NB4 (cell line): ENCODE data around the gene EHMT2.

Experiments used
- POLR2A ChIP-seq: IDR thresholded peaks from 2 replicates; pipeline ENCODE4 v1.6.1; 2011; ENCODE audit warnings: mild to moderate bottlenecking; ENCODE audit not compliant: insufficient read length; ENCODE audit errors: extremely low read depth
- TF ChIP-seq, protein P1 (sequence below): IDR thresholded peaks from one replicate; pipeline ENCODE4 v1.5.1; 2012; ENCODE audit warnings: low read depth, low read length
- TF ChIP-seq, protein P2 (sequence below): IDR thresholded peaks from 2 replicates; pipeline ENCODE4 v1.6.1; 2011; ENCODE audit warnings: low read depth, low read length

DNA sequence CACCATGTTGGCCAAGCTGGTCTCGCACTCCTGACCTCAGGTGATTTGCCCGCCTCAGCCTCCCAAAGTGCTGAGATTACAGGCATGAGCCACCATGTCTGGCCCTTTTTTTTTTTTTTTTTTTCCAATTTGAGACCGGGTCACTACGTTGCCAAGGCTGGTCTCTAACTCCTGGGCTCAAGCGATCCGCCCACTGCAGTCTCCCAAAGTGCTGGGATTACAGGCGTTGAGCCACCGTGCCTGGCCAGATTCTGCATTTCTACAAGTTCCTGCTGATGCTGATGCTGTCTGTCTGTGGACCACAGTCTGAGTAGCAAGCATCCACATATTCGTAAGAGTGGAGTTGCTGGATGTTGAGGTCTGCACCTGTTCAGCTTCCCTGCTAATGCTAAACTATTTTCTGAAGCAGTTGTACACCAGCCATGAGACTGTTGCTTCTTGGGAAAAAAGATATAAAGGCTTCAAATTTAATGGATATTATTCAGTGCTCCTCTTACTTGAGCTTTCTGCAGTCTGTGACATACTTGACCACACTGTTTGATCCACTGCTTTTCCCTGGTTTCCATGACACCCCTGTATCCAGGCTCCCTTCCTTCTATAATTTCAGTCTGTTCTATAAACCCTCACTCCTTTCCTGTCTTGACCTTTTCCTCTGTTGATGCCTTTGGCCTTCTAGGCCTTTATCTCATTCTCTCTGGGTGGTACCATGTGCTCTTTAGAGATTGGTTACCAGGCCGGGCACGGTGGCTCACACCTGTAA lies 14.5 kb upstream of the EHMT2 start:
- TF ChIP-seq, protein P1, sequence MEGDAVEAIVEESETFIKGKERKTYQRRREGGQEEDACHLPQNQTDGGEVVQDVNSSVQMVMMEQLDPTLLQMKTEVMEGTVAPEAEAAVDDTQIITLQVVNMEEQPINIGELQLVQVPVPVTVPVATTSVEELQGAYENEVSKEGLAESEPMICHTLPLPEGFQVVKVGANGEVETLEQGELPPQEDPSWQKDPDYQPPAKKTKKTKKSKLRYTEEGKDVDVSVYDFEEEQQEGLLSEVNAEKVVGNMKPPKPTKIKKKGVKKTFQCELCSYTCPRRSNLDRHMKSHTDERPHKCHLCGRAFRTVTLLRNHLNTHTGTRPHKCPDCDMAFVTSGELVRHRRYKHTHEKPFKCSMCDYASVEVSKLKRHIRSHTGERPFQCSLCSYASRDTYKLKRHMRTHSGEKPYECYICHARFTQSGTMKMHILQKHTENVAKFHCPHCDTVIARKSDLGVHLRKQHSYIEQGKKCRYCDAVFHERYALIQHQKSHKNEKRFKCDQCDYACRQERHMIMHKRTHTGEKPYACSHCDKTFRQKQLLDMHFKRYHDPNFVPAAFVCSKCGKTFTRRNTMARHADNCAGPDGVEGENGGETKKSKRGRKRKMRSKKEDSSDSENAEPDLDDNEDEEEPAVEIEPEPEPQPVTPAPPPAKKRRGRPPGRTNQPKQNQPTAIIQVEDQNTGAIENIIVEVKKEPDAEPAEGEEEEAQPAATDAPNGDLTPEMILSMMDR = no peak
- TF ChIP-seq POLR2A = no peak
- TF ChIP-seq, protein P2, sequence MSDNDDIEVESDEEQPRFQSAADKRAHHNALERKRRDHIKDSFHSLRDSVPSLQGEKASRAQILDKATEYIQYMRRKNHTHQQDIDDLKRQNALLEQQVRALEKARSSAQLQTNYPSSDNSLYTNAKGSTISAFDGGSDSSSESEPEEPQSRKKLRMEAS = no peak
